ENCODE results near the gene JAZF1. TPM values are rescaled to one million over a fixed set of nuclear protein-coding genes. Genes with fewer than 3 reads are reported as not detected.

The JAZF1 gene
- total and polyA plus RNA-seq, 12 donors = 6.9 to 42.3 (median 30.0) TPM

DNA sequence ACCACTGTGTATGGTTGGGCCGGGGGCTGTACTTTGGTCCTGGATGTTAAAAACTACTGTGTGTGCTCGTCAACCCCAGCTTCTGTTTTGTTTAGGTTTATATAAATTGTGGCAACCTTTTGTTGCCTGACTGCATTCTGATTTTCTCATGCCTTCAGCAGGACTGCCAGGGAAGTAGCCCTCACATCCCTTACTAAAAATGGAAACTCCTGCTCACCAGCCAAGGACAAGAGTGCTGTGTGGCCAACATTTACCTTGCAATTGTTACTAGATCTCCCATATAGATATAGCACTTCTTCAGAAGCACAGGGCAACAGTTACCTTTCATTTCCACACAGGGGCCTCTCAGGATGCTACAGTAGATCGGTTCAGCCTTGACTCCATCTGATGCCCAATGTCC, 266.2 kb downstream of the JAZF1 start:
- ATAC-seq = peak in 3 of 8 donors; percentile 44 to 64 (median 55)
- Histone ChIP-seq H3K9me3 (peaks cover 0 to 7% (median 0%) of the 10 kb centered on the region in 11 donors), H3K36me3 (no peaks in the 10 kb centered on the region), H3K27me3 (no peaks in the 10 kb centered on the region), H3K4me1 (peaks cover 0 to 20% (median 5%) of the 10 kb centered on the region in 9 donors), H3K4me3 (no peak overlapping the region), H3K27ac (no peak overlapping the region)
- TF ChIP-seq, protein P1, sequence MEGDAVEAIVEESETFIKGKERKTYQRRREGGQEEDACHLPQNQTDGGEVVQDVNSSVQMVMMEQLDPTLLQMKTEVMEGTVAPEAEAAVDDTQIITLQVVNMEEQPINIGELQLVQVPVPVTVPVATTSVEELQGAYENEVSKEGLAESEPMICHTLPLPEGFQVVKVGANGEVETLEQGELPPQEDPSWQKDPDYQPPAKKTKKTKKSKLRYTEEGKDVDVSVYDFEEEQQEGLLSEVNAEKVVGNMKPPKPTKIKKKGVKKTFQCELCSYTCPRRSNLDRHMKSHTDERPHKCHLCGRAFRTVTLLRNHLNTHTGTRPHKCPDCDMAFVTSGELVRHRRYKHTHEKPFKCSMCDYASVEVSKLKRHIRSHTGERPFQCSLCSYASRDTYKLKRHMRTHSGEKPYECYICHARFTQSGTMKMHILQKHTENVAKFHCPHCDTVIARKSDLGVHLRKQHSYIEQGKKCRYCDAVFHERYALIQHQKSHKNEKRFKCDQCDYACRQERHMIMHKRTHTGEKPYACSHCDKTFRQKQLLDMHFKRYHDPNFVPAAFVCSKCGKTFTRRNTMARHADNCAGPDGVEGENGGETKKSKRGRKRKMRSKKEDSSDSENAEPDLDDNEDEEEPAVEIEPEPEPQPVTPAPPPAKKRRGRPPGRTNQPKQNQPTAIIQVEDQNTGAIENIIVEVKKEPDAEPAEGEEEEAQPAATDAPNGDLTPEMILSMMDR (IDR thresholded peaks at IDR 0.05) = no peak
- intact Hi-C loops (cut with DNase I) = no loop called here
- 88 to 91% methylated on average over 3 of the region's 3 CpGs for WGBS, 2 donors
- no peak for DNase-seq

- Histone ChIP-seq H3K27me3 (no peaks in the 10 kb centered on the region), H3K36me3 (no peaks in the 10 kb centered on the region), H3K9me3 (peaks cover 0 to 7% (median 0%) of the 10 kb centered on the region in 11 donors), H3K27ac (no peak overlapping the region), H3K4me1 (peaks cover 0 to 15% (median 4%) of the 10 kb centered on the region in 9 donors), H3K4me3 (no peak overlapping the region)
- WGBS, 2 donors = 92 to 93% methylated on average over 7 of the region's 7 CpGs
- intact Hi-C loops (cut with DNase I) = no loop called here
- DNase-seq = no peak
- ATAC-seq = no peak
- TF ChIP-seq, protein P1 (IDR thresholded peaks at IDR 0.05) = no peak
These were observed 267.8 kb downstream of the JAZF1 start for GRCh38 chr7:27912751-27913150.

DNA sequence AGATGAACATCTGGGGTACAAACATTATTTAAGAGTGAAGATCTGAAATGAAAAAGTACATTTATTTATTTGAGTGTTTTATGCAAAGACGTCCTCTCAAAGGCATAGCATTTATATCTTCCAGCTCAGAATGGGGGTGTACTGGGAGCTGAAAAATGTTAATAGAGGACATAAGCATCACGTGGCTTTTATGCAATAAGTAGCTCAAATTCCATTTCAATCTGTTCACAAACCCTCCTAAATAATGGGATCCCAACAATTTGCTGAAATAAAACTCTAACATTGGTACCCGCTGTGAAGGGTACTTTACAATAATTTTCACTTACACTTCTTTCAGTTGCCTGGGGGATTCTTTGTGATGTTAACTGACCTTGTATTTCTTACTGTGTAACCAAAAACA, 268.7 kb downstream of the JAZF1 start:
- Histone ChIP-seq H3K4me1 (peaks cover 0 to 14% (median 4%) of the 10 kb centered on the region in 9 donors), H3K4me3 (no peak overlapping the region), H3K9me3 (peaks cover 0 to 7% (median 0%) of the 10 kb centered on the region in 11 donors), H3K27me3 (no peaks in the 10 kb centered on the region), H3K27ac (no peak overlapping the region), H3K36me3 (no peaks in the 10 kb centered on the region)
- 93 to 94% methylated on average over 3 of the region's 3 CpGs for WGBS, 2 donors
- intact Hi-C loops (cut with DNase I) = no loop called here
- TF ChIP-seq, protein P1 (IDR thresholded peaks at IDR 0.05) = no peak
- DNase-seq (no peak), ATAC-seq (no peak)

DNA sequence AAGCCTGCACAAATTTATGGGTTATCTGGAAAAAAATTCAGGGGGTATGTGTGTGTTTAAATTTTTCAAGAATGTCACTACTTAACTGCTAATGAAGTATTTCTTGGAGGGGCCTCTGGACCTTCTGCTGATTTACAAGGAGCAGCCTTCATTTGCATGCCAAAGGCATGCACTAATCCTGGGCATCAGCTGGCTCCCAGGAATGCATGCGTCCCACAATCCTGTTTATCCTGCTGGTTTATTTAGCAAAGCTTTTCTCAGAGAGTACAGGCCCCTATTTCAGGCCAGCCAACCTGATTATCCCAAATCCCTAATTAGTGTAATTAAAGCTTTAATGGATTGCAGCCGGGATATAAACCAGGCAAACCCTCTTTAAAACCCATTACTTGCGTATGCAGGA, 270.3 kb downstream of the JAZF1 start:
- no peak overlapping the region for H3K27ac ChIP-seq
- peaks cover 0 to 14% (median 4%) of the 10 kb centered on the region in 9 donors for H3K4me1 ChIP-seq
- WGBS, 2 donors = 81 to 82% methylated on average over 3 of the region's 3 CpGs
- H3K27me3 ChIP-seq = no peaks in the 10 kb centered on the region
- DNase-seq = no peak
- no peak for ATAC-seq
- TF ChIP-seq, protein P1 (IDR thresholded peaks at IDR 0.05) = no peak
- intact Hi-C loops (cut with DNase I) = no loop called here
- no peak overlapping the region for H3K4me3 ChIP-seq
- H3K9me3 ChIP-seq = no peaks in the 10 kb centered on the region
- no peaks in the 10 kb centered on the region for H3K36me3 ChIP-seq
